LNCAP (cell line): Measurements from ENCODE around the gene TET2.

Source experiments
- CTCF ChIP-seq: fragments of 450-650 bp; IDR thresholded peaks from 2 replicates; pipeline ENCODE4 v1.5.1; 2017; ENCODE audit warnings: mild to moderate bottlenecking

The TET2 gene

GRCh38 chr4:105146276-105147015, at the start of gene TET2:
Gene TET2 (plus strand): TSS chr4:105146876. CDS start chr4:105233943, 87,067 bp downstream.
- TF ChIP-seq CTCF = no peak

- no peak for TF ChIP-seq CTCF
Observed at GRCh38 chr4:105102016-105102415, 44.7 kb upstream of the TET2 start.

- TF ChIP-seq CTCF = no peak
Observed at GRCh38 chr4:105106426-105106825, 40.2 kb upstream of the TET2 start.

GRCh38 chr4:105107095-105107856, 39.4 kb upstream of the TET2 start:
- no peak for TF ChIP-seq CTCF

- no peak for TF ChIP-seq CTCF
Observed at GRCh38 chr4:105108971-105109370, 37.7 kb upstream of the TET2 start.

- TF ChIP-seq CTCF = no peak
Observed at GRCh38 chr4:105112274-105112673, 34.4 kb upstream of the TET2 start.

- TF ChIP-seq CTCF = no peak
Observed at GRCh38 chr4:105113800-105114199, 32.9 kb upstream of the TET2 start.
